ENCODE measurements around the gene RANBP17.
"Not testable (repeated sequence)": the region's sequence is repeated elsewhere in the genome, so short reads cannot be mapped to it uniquely, and the experiment has no call there.

The RANBP17 gene

DNA sequence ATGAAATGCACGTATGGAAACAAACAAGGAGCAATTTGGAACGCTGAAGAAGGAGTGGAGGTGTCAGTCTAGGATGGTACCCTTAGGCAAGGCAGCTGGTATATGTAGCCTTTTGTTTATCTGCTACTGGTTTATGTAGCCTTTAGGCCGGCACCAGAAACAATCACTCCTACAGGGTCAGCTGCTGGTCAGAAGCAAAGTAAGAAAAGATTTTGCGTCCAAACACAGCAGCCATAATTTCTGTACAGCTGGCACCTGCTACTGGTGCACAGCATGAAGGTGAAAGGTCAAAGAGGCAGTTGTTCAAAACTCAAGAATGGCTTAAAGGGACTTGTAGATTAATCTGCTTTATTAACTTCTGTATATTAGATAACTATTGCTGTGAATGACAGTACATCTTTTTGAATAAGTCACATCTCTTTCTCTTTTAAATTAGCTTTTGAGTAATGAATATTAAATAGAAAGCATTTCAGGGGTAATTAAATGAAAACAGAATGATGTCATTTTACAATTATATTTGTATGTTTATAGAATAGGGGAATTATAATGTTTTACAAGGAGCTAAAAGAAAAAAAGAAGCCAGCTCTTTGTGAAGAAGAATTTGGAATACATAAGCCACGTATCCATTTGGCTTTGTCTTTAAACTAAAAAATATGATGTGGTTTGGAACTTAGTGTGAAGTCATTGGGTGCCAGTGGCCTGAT lies 414.2 kb downstream of the RANBP17 start:
- TF ChIP-seq, protein P1, sequence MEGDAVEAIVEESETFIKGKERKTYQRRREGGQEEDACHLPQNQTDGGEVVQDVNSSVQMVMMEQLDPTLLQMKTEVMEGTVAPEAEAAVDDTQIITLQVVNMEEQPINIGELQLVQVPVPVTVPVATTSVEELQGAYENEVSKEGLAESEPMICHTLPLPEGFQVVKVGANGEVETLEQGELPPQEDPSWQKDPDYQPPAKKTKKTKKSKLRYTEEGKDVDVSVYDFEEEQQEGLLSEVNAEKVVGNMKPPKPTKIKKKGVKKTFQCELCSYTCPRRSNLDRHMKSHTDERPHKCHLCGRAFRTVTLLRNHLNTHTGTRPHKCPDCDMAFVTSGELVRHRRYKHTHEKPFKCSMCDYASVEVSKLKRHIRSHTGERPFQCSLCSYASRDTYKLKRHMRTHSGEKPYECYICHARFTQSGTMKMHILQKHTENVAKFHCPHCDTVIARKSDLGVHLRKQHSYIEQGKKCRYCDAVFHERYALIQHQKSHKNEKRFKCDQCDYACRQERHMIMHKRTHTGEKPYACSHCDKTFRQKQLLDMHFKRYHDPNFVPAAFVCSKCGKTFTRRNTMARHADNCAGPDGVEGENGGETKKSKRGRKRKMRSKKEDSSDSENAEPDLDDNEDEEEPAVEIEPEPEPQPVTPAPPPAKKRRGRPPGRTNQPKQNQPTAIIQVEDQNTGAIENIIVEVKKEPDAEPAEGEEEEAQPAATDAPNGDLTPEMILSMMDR (IDR thresholded peaks at IDR 0.05; ENCODE audit: insufficient read depth, missing control alignments) = no peak
- DNase-seq (ENCODE audit: insufficient read length, low spot score) (no peak), FAIRE-seq (no peak)

DNA sequence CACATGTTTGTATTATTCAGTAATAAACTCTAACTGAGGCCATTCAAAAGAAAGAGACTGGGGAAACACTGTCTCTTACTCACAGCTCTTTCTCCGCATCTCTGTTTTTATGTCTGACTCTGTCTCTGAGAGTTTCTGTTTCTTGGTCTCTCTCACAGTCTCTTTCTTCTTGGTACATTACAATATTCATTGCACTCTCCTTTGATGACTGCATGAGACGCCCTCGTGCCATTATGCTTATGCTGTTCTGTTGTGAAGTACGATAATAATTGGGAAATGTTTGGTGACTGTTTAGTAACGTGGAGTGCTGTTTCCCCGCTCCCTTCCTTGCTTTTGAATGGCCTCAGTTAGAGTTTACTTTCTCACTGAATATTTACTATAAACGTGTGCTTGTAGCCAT lies 421.9 kb downstream of the RANBP17 start:
- TF ChIP-seq, protein P1 (IDR thresholded peaks at IDR 0.05; ENCODE audit: insufficient read depth, missing control alignments) = no peak
- FAIRE-seq (no peak), DNase-seq (ENCODE audit: insufficient read length, low spot score) (no peak)

DNA sequence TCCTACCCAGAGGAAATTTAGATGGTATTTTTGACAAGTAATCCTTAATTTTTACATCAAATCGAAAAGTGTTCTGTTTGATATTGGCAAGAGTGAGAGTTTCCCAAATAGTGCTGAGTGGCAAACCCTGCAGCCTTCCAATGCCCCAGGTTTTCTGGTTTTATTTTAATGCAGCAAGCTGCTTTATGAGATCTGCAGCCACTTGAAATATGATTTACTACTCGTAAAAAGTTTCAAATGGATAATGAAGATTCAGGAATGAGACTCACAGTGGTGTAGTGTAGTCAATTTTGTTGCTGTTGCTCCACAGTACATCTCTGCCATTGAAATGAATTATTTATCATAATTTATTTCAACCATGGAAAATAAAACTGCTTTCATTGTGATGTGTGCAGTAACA lies 423.6 kb downstream of the RANBP17 start:
- TF ChIP-seq, protein P1 (IDR thresholded peaks at IDR 0.05; ENCODE audit: insufficient read depth, missing control alignments) = no peak
- FAIRE-seq (no peak), DNase-seq (ENCODE audit: insufficient read length, low spot score) (no peak)

DNA sequence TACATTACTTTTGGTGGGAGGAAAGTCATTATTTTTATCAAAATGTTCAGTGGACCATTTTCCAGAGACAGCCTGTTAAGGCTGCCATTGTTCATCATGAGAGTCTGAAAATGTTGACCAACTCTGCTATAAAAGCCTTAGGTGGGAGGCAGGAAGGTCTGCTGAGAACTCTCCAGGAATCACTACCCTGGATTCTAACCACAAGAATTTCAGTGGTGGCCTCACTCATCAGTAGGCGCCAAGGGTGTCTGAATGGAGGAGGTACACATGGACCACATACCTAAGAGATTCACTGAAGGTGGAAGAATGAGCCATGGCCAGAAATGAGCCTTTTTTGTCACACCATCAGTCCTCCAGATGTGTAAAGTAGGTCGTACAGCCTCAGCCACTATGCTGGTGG lies 426.2 kb downstream of the RANBP17 start:
- FAIRE-seq (no peak), DNase-seq (ENCODE audit: insufficient read length, low spot score) (no peak)
- TF ChIP-seq, protein P1 (IDR thresholded peaks at IDR 0.05; ENCODE audit: insufficient read depth, missing control alignments) = no peak

DNA sequence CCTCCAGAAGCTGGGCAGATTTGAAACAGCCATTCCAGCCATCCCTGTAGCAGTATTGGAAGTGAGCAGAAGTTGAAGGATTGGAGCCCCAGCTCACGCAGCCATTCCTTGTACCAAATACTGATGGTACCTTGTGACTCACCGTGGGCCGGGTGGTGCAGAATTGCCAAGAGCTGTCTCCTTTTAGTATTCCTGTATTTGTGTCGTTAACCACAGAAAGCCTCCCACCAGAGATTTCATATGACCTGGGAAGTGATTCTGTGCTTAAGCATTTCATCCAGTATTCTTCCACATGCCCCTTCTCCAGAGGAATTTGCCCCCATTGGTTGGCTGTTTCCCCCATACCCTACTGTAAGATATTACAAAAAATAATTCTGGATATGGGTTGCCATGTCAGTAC lies 429.6 kb downstream of the RANBP17 start:
- FAIRE-seq (no peak), DNase-seq (ENCODE audit: insufficient read length, low spot score) (no peak)
- TF ChIP-seq, protein P1 (IDR thresholded peaks at IDR 0.05; ENCODE audit: insufficient read depth, missing control alignments) = no peak

DNA sequence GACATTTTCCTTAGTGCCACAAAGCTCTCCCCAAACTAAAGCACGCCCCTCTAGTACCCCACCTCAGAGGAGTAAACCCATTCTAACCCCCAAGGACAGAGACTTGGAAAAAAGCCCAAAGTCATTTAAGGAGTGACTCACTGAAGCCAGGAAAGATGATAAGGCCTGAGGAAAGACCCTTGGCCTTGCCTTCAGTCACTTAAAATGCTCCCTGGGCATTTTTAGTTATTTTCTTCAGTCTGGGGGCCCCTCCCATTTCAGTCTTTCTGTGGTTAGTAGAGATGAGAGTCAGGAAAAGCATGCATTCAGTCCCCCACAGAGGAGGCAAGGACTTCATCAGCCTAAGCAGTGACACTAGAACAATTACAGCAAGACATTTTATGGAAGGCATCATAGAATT lies 433.5 kb downstream of the RANBP17 start:
- FAIRE-seq = no peak

DNA sequence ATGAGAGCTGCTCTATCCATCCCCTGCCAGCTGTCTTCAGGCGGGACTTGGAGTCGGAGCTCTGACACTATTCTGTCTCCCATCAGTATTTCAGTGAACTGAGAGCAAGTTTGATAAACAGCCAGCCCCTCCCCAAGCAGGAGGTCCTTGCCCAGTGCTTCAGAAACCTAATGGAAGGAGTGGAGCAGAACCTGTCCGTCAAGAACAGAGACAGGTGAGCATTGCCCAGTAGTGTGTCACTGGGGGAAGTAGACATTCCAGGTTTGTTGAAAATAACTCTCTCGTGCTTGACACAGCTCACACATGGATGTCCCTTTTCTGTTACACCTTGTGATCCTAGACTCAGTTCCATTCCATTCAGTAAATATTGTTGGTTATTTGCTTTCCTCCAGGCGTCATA lies 434.0 kb downstream of the RANBP17 start:
- TF ChIP-seq, protein P1 (IDR thresholded peaks at IDR 0.05; ENCODE audit: insufficient read depth, missing control alignments) = no peak
- FAIRE-seq = no peak
- no peak for DNase-seq (ENCODE audit: insufficient read length, low spot score)

More for the DNA sequence above, 433.5 kb downstream of the RANBP17 start:
- TF ChIP-seq, protein P1 (IDR thresholded peaks at IDR 0.05; ENCODE audit: insufficient read depth, missing control alignments) = no peak
- DNase-seq (ENCODE audit: insufficient read length, low spot score) = no peak

DNA sequence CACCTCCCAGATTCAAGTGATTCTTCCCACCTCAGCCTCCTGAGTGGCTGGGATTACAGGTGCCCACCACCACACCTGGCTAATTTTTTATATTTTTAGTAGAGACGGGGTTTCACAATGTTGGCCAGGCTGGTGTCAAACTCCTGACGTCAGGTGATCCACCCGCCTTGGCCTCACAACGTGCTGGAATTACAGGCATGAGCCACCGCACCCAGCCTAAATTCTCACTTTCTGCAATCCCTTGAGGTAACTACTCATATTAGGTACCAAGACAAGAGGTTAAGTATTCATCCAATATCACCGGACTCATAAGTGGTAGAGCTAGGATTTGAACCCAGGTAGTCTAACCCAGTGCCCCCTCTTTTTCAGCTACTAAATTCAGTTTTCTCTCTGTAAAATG lies 436.1 kb downstream of the RANBP17 start:
- FAIRE-seq; DNase-seq (ENCODE audit: insufficient read length, low spot score): not testable (repeated sequence)
